OCI-LY1 (cell line): ENCODE data around the gene ST14.

Experiments used
- CTCF ChIP-seq: fragments of 200-600 bp; sonication (generic), shearing (Covaris generic); IDR thresholded peaks from 2 replicates; pipeline ENCODE4 v1.5.1; 2017; ENCODE audit warnings: mild to moderate bottlenecking, antibody characterized with exemption, low read length, moderate library complexity, mixed read lengths
- EZH2 ChIP-seq: fragments of 200-600 bp; sonication (generic), shearing (Covaris generic); IDR thresholded peaks from 2 replicates; pipeline ENCODE4 v1.8.0; 2017; ENCODE audit warnings: borderline replicate concordance, mixed run types, mild to moderate bottlenecking, antibody characterized with exemption, low read length, moderate library complexity, mixed read lengths

GRCh38 chr11:130187096-130187495 is 27.5 kb downstream of the ST14 start:
- TF ChIP-seq CTCF (no peak), EZH2 (no peak)
